Dendritic cell treated with granulocyte-macrophage colony-stimulating factor and Interleukin-4, amounts not matched to agents 40 ng/mL and 50 ng/mL, for 4 days (primary cell): ENCODE measurements around the gene FUT7.
"Not testable (repeated sequence)": the region's sequence is repeated elsewhere in the genome, so short reads cannot be mapped to it uniquely, and the experiment has no call there.

Source experiments
- H3K27ac Mint-ChIP-seq: one replicate; pipeline ENCODE4 v1.8.0; 2022; ENCODE audit warnings: mild to moderate bottlenecking, mixed read lengths
- H3K27me3 Mint-ChIP-seq: one replicate; pipeline ENCODE4 v1.8.0; 2022; ENCODE audit warnings: mild to moderate bottlenecking, mixed read lengths
- H3K36me3 Mint-ChIP-seq: one replicate; pipeline ENCODE4 v1.8.0; 2022; ENCODE audit warnings: low read depth, mixed read lengths
- H3K4me1 Mint-ChIP-seq: one replicate; pipeline ENCODE4 v1.8.0; 2022; ENCODE audit warnings: low read depth, mixed read lengths
- H3K4me3 Mint-ChIP-seq: one replicate; pipeline ENCODE4 v1.8.0; 2022; ENCODE audit warnings: mild to moderate bottlenecking, moderate library complexity, mixed read lengths
- H3K9me3 Mint-ChIP-seq: one replicate; pipeline ENCODE4 v1.8.0; 2022; ENCODE audit warnings: mixed read lengths
- intact Hi-C: fragments of 100-400 bp; cut with micrococcal nuclease; formaldehyde crosslinking; loops from one replicate; pipeline ENCODE4 v1.15.0; 2022

FUT7 gene

DNA sequence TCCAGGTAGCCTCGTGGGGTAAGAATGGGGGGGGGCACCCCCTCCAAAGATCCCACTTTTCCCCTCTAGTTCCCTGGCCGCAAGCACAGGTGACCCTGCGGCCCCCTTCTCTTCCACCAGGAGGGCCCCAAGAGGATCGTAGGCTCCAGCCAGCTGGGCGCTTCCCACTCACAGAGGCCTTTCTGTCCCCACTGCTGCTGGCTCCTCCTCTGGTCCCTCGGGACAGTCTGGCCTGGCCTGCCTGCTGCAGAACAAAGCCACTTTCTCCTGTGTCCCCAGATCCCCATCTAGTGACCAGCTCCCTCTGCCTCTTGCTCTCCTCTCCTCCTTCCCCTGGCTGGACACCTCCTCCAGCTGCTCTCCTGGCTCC lies 39.0 kb upstream of the FUT7 start:
- peak overlapping the region; percentile 89 for H3K27ac Mint-ChIP-seq
- H3K27me3 Mint-ChIP-seq: no peaks in the 10 kb centered on the region
- peaks cover 63% of the 10 kb centered on the region for H3K4me1 Mint-ChIP-seq
- no peaks in the 10 kb centered on the region for H3K9me3 Mint-ChIP-seq
- intact Hi-C loops: no loop called here
- H3K4me3 Mint-ChIP-seq: peak overlapping the region; percentile 83
- H3K36me3 Mint-ChIP-seq: peaks cover 6% of the 10 kb centered on the region

DNA sequence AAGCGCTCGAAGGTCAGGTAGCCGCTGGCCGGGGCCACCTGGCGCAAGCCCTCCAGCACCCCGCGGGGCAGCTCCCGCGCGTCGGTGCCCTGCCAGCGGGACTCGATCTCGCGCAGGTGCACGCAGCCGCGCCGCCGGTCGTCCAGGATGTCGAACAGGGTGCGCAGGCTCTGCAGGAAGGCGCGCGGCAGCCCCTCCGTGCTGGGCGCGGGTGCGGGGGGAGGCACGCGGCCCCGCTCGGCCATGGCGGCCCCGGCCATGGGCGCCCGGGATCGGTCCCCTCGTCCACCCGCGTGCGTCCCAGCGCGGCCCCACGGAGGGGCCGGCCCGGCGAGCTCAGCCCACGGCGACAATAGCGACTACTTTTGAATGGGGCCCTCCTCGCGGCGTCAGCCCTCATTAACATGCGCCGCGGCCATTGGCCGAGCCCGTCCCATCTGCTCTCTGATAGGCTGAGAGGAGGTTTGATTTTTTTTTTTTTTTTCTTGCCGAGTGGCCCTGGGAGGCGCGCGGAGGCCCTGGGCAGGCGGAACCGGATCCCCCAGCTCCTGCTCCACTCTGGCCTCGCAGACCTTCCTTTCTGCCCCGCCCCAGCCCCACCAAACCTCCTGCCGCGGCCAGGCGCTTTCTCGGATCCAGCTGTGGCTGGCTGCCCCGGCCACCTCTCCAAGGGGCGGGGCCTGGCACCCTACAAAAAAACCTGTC lies 38.5 kb upstream of the FUT7 start, which contains the start of gene SAPCD2:
TSS of gene SAPCD2 (minus strand) at position 357 of the 705 bp plus-strand sequence. CDS start at position 260, 97 bp downstream.
- Mint-ChIP-seq H3K4me3 (peak within 1 kb of the TSS; percentile 83), H3K9me3 (no peaks in the 10 kb centered on the region), H3K36me3 (peaks cover 11% of the 10 kb centered on the region), H3K27ac (peak within 1 kb of the TSS; percentile 89), H3K27me3 (no peaks in the 10 kb centered on the region), H3K4me1 (peaks cover 59% of the 10 kb centered on the region)
- intact Hi-C loops: no loop called here

DNA sequence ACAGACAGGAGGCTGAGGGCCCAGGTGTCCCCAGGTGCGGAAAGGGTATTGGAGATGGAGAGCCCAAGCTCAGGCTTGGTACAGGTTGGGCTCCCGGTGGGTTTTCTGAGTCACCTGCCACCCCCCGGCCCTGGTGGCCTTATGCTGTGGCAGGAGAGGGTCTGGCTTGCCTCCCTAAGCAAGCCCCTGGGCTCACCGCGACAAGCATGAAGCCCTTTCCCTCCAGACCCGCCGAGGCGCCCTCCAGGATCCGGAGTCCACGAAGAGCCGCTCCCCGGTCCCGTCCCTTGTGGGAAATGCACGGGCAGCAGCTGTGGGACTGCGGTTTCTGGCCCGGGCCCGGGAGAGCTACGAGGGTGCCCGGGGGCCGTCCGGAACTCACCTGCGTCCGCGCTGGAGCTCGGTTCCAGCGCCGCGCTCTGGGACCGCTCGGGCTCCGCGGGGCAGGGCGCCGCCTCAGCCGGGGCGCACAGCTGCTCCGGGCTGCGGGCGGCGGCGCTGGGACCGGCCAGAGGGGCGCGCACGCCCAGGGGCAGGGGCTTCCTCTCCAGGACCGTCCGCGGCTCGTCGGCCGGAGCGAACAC lies 37.7 kb upstream of the FUT7 start:
- Mint-ChIP-seq H3K27me3 (no peaks in the 10 kb centered on the region), H3K4me1 (peaks cover 52% of the 10 kb centered on the region), H3K27ac (no peak overlapping the region), H3K36me3 (peaks cover 14% of the 10 kb centered on the region), H3K9me3 (no peaks in the 10 kb centered on the region), H3K4me3 (peak overlapping the region; percentile 37)
- intact Hi-C loops: no loop called here

DNA sequence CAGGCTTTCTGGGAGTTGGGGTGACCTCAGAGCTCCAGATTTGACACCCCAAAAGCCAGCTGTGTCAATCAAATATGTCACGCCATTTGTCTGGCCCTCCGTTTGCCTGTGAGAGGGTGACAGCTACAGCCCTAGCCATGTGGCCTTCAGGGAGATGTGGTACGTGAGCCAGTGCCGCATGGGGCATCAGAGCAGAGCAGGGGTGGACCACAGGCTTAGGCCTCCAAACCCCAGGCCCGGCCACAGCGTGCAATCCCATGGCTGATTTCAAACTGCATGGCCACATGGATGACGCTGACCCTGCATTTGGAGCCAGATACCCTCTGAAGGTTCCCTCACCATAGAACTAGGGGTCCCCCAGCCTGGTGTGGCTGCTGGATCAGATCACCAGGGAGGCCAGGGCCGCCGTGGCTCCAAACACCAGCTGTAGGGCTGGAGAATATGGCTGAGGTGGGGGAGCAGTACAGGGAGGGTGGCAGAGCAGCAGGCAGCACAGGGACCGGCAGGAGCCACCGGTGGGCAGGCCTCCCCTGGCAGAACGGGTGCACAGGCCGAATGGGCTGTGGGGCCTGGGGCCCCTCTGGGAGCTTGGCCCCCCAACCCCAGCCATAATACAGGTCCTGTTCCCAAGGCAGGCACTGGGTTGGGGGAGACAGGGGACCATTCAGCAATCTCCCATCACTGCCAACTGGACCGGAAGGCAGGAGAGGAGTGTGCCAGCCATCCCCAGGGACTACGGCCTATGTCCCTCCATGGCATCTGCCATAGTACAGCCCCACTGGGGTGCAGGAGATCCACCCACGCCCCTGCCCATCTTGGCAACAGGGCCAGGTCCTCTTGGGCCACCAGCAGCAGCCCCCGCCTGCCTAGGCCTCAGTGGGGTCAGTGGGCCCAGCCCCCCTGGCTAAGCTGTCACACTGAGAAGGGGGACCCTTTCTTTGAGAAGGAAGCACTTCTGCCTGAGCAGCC lies 36.9 kb upstream of the FUT7 start:
- H3K4me3 Mint-ChIP-seq: peak overlapping the region; percentile 37
- intact Hi-C loops: no loop called here
- peaks cover 13% of the 10 kb centered on the region for H3K36me3 Mint-ChIP-seq
- peaks cover 51% of the 10 kb centered on the region for H3K4me1 Mint-ChIP-seq
- H3K27me3 Mint-ChIP-seq: no peaks in the 10 kb centered on the region
- no peak overlapping the region for H3K27ac Mint-ChIP-seq
- no peaks in the 10 kb centered on the region for H3K9me3 Mint-ChIP-seq

DNA sequence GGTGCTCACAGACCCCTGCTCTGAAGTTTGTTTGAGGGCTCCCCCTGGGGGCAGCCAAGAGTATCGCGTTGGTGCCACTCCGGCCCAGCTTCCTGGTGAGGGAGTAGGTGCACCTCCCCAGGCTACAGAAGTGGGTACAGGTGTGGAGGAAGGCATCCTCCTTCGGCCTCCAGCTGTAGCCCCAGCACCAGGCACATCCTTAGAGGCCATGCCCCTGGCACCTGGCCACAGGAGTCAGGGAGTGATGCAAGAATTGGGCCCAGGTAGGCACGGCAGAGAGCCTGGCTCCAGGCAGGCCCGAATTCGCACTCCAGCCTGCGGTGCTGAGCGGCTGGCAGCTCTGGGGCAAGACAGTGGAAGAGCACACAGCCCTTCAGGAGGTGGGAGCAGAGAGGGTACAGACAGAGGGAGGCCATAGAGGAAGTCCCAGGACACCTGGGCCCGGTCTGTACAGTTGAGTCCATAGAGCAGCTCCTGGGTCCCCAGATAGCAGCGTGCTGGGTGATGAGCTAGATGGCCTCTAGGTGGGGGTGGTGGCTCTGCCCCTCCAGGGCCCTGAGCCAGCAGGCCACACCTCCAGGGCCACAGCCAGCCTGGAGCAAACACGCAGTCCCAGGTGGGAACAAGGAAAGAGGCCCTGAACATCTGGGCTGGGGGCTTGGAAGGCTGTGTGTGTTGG lies 36.1 kb upstream of the FUT7 start:
- H3K9me3 Mint-ChIP-seq: no peaks in the 10 kb centered on the region
- peaks cover 44% of the 10 kb centered on the region for H3K4me1 Mint-ChIP-seq
- intact Hi-C loops: no loop called here
- H3K4me3 Mint-ChIP-seq: no peak overlapping the region
- H3K27ac Mint-ChIP-seq: peak overlapping the region; percentile 57
- H3K27me3 Mint-ChIP-seq: no peaks in the 10 kb centered on the region
- peaks cover 13% of the 10 kb centered on the region for H3K36me3 Mint-ChIP-seq

DNA sequence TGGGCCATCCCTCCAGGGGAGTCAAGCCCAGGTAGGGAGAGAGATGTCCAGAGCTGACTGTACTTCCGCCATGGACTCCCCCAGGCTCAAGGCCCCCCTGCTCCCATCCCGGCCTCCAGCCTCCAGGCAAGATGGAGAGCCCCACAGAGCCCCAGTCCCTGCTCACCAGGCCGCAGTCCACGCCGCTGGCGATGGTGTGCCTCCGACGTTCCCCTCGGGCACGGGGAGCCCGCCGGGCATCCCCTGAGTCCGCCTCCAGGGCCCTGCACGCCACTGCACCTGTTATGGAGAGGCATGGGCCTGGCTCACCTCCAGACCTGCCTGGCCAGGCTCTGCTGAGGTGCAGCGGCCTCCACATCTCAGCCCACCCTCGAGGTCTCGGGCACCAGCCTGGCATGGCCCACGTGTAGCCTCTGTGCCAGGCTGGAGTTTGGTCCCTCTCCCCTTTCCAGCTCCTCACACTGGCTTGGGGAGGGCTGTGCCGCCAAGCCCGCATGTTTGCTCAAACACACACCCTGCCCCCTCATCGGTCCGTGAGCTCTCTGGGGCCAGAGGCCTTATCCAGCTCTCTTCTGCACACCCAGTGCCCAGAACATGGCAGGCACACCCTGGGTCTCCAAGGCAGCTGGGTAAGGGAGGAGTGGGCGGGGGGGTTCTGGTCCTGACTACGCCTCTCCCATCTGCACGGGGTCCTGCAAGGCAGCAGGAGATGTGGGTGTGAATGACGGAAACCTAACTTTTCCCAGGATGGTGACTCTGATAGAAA lies 34.4 kb upstream of the FUT7 start:
- H3K27ac Mint-ChIP-seq: no peak overlapping the region
- no peak overlapping the region for H3K4me3 Mint-ChIP-seq
- H3K27me3 Mint-ChIP-seq: peaks cover 10% of the 10 kb centered on the region
- peaks cover 29% of the 10 kb centered on the region for H3K4me1 Mint-ChIP-seq
- H3K36me3 Mint-ChIP-seq: peaks cover 13% of the 10 kb centered on the region
- no peaks in the 10 kb centered on the region for H3K9me3 Mint-ChIP-seq
- intact Hi-C loops: no loop called here

DNA sequence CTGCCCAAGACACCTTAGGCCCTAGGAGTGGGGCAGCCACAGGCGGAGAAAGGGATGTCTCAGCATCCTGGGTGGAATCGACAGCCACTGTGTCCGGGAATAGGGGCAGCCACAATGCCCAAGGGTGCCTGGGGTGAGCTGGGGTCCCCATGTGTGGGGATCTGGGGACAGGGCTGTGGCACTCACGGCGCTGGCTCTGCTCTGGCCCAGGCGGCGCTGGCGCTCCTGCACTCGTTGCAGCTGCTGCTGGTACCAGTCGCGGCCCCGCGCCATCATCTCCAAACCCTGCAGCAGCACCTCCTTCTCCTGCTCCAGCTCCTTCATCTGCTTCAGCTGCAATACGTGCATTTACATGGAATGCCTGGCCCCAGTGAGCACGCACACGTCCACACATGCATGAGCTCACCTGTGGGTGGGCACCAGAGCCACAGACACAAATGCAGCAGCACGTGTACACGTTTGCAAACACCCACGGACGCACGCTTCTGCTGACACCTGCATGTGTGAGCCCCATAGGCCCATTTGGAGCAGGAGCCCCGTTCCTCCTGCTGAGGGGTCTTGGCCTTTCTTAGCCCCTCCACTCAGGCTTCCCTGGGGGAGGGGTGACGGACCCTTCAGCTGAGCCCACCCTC lies 33.6 kb upstream of the FUT7 start:
- peaks cover 13% of the 10 kb centered on the region for H3K36me3 Mint-ChIP-seq
- peaks cover 26% of the 10 kb centered on the region for H3K4me1 Mint-ChIP-seq
- H3K27me3 Mint-ChIP-seq: peaks cover 16% of the 10 kb centered on the region
- no peaks in the 10 kb centered on the region for H3K9me3 Mint-ChIP-seq
- no peak overlapping the region for H3K4me3 Mint-ChIP-seq
- no peak overlapping the region for H3K27ac Mint-ChIP-seq
- intact Hi-C loops: loop anchor here (2.0 kb wide), 1 partner anchor 19 kb away; the partner anchor contains the start of gene NPDC1

DNA sequence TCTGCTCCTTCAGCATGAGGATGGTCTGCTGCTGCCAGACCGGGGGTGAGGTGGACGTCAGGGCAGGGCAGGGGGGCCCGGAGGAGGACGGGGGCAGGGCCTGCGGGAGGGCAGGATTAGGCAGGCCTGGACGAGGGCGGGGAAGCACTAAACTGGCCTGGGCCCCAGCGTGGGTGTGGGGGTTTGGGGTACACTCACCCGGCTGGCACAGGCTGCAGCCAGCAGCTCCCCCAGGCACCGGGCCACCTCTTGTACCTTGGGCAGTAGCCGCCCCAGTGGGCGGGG lies 32.9 kb upstream of the FUT7 start:
- Mint-ChIP-seq H3K27me3 (peaks cover 20% of the 10 kb centered on the region), H3K27ac (no peak overlapping the region), H3K36me3 (peaks cover 13% of the 10 kb centered on the region), H3K4me1 (peaks cover 26% of the 10 kb centered on the region), H3K9me3 (no peaks in the 10 kb centered on the region), H3K4me3 (no peak overlapping the region)
- intact Hi-C loops: loop anchor here (2.0 kb wide), 1 partner anchor 18 kb away; the partner anchor contains the start of gene NPDC1

DNA sequence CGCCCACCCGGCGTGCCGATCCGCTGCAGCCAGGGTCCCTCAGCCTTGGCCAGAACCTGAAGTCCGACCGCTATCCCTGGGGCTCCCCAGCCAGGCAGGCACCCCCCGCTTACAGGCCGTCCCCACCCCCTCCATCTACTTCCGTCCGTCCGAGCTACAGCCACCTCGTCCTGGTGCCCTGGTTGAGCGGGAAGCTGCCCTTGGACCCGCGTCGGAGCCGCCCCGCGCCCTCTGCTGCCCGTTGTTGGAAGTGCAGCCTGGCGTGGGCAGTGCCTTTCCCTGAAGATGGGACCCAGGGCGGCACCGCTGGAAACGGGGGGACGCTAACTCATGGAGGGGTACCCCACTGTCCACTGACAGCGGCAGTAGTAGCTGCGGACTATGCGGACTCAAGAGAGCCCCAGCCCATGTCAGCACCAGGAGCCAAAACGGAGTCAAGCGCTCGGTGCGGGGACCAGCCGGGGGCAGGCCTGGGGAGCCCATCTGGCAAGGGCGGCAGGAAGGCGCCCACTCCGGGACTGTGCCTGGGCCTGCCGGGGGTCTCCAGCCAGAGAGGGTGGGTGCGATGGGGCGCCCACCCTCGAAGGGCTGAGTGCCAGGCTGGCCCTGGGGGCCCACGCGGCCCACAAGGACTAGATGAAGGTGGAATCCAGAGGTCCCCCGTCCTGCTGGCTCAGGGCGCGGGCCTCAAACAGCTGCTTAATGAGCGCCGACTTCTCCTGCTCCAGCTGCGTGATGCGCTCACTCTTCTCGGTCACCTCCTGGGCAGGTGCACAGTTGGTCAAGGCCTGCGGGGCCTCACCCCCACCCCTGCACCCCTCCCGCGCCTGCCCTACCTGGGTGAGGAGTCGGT lies 32.4 kb upstream of the FUT7 start:
- intact Hi-C loops: loop anchor here (2.0 kb wide), 1 partner anchor 17 kb away; the partner anchor contains the start of gene NPDC1
- no peak overlapping the region for H3K4me3 Mint-ChIP-seq
- H3K36me3 Mint-ChIP-seq: peaks cover 13% of the 10 kb centered on the region
- no peak overlapping the region for H3K27ac Mint-ChIP-seq
- H3K27me3 Mint-ChIP-seq: peaks cover 20% of the 10 kb centered on the region
- peaks cover 25% of the 10 kb centered on the region for H3K4me1 Mint-ChIP-seq
- H3K9me3 Mint-ChIP-seq: no peaks in the 10 kb centered on the region

DNA sequence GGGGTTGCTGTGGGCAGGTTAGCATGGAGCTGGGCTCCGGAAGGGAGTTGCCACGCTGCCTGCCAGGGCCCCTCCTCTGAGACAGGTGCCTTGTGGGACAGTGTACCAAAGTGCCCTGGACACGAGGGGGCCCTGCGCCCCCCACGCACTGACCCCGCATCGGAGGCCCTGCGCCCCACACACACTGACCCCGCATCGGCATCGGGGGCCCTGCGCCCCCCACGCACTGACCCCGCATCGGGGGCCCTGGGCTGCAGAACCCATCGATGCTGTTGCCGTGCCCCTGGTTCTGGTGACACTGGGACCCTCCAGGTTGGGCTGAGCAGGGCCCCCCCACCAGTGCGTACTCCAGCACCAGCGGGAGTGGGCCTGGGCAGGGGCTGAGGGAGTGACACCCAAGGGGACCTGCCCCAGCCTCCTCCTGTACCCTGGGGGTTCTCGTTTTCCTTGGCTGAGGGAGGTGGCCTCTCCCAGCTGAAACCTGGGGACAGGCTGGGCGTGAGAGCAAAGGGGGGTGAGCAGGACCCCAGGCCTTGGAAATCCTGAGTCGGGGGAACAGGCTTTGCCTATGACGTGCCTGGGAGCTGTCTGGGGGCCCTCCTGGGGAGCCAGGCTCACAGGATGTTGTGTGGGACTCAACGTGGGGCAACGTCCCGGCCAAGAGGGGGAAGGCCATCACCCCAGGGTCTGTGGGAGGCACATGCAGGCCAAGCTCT lies 31.6 kb upstream of the FUT7 start:
- peaks cover 17% of the 10 kb centered on the region for H3K4me1 Mint-ChIP-seq
- H3K4me3 Mint-ChIP-seq: no peak overlapping the region
- H3K27ac Mint-ChIP-seq: no peak overlapping the region
- peaks cover 13% of the 10 kb centered on the region for H3K36me3 Mint-ChIP-seq
- H3K27me3 Mint-ChIP-seq: peaks cover 26% of the 10 kb centered on the region
- intact Hi-C loops: loop anchor here (2.0 kb wide), 1 partner anchor 17 kb away; the partner anchor contains the start of gene NPDC1
- no peaks in the 10 kb centered on the region for H3K9me3 Mint-ChIP-seq

DNA sequence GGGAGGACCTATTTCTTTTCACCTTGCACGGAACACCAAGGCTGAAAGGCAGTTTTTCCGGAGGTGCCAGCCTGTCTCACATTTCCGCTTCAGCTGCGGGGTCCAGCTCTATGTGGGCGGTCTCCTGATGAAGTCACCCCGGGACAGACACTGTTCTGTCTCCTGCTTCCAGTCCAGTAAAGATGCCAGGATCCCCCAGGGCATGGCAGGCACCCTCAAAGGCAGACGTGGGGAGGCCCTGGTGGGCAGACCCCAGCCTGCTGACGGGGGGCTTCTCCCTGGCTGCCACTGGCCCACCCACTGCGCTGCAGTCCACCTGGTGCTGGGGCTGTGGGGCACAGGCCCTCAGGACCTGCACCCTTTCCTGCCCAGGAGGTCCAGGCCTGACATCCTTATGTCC lies 30.9 kb upstream of the FUT7 start:
- intact Hi-C loops, H3K27ac Mint-ChIP-seq, H3K9me3 Mint-ChIP-seq, H3K4me3 Mint-ChIP-seq: not testable (repeated sequence)
- Mint-ChIP-seq H3K36me3 (peaks cover 13% of the 10 kb centered on the region), H3K27me3 (peaks cover 29% of the 10 kb centered on the region), H3K4me1 (peaks cover 12% of the 10 kb centered on the region)
